ENCODE data around the gene MRPS35. TPM values are rescaled to one million over a fixed set of nuclear protein-coding genes. Genes with fewer than 3 reads are reported as not detected.
A peak's percentile ranks its signal among the peaks of the same experiment; 100 is the strongest.
"Not testable (repeated sequence)": the region's sequence is repeated elsewhere in the genome, so short reads cannot be mapped to it uniquely, and the experiment has no call there.

MRPS35 gene
- total RNA-seq, 6 experiments from 2014 or later, result 34.6 to 84.4 (median 41.1) TPM

- no peak overlapping the region for H3K4me3 ChIP-seq
- TF ChIP-seq POLR2A (IDR thresholded peaks at IDR 0.05) (no peak), CTCF (IDR thresholded peaks at IDR 0.05) (no peak)
- no peak for DNase-seq
- no peak overlapping the region for H3K27ac ChIP-seq
- H3K27me3 ChIP-seq, result no peaks in the 10 kb centered on the region
- intact Hi-C loops (cut with DNase I), result no loop called here
- no peaks in the 10 kb centered on the region for H3K9me3 ChIP-seq
- peaks cover 0 to 4% (median 0%) of the 10 kb centered on the region in 4 donors for H3K36me3 ChIP-seq
- ATAC-seq, result no peak
- WGBS (ENCODE audit: insufficient coverage, low coverage, low lambda C conversion rate, missing lambda C conversion rate), result 100% methylated on average over 3 of the region's 5 CpGs
- H3K4me1 ChIP-seq, result peaks cover 0 to 20% (median 2%) of the 10 kb centered on the region in 4 donors
Observed at GRCh38 chr12:27743601-27744000, 33.0 kb downstream of the MRPS35 start.

- H3K27me3 ChIP-seq; ATAC-seq; H3K36me3 ChIP-seq; H3K27ac ChIP-seq; H3K4me3 ChIP-seq; H3K9me3 ChIP-seq; DNase-seq; intact Hi-C loops (cut with DNase I): not testable (repeated sequence)
- 67% methylated on average over 1 of the region's 1 CpG for WGBS (ENCODE audit: insufficient coverage, low coverage, low lambda C conversion rate, missing lambda C conversion rate)
- H3K4me1 ChIP-seq, result peaks cover 0 to 21% (median 2%) of the 10 kb centered on the region in 4 donors
Observed at GRCh38 chr12:27745734-27746133, 35.1 kb downstream of the MRPS35 start.

GRCh38 chr12:27747111-27747820 lies 36.6 kb downstream of the MRPS35 start:
- intact Hi-C loops (cut with DNase I), result no loop called here
- Histone ChIP-seq H3K27me3 (no peaks in the 10 kb centered on the region), H3K4me1 (peaks cover 0 to 20% (median 2%) of the 10 kb centered on the region in 4 donors), H3K36me3 (no peaks in the 10 kb centered on the region), H3K9me3 (no peaks in the 10 kb centered on the region), H3K4me3 (no peak overlapping the region), H3K27ac (peak overlapping the region; percentile 53 to 59 (median 58))
- DNase-seq (no peak), ATAC-seq (peak; percentile 34 to 55 (median 39))
- TF ChIP-seq POLR2A (IDR thresholded peaks at IDR 0.05), result no peak
- no peak for TF ChIP-seq CTCF (IDR thresholded peaks at IDR 0.05)
- 90% methylated on average over 3 of the region's 3 CpGs for WGBS (ENCODE audit: insufficient coverage, low coverage, low lambda C conversion rate, missing lambda C conversion rate)

GRCh38 chr12:27751386-27752047 lies 40.9 kb downstream of the MRPS35 start:
- no peaks in the 10 kb centered on the region for H3K27me3 ChIP-seq
- peaks cover 0 to 5% (median 0%) of the 10 kb centered on the region in 4 donors for H3K36me3 ChIP-seq
- DNase-seq, result peak; percentile 60 to 79 (median 76)
- TF ChIP-seq CTCF (IDR thresholded peaks at IDR 0.05) (no peak), POLR2A (IDR thresholded peaks at IDR 0.05) (no peak)
- 40% methylated on average over 10 of the region's 15 CpGs for WGBS (ENCODE audit: insufficient coverage, low coverage, low lambda C conversion rate, missing lambda C conversion rate)
- no peaks in the 10 kb centered on the region for H3K9me3 ChIP-seq
- H3K27ac ChIP-seq, result peak overlapping the region in 2 of 3 donors; percentile 55 to 81
- intact Hi-C loops (cut with DNase I), result no loop called here
- peaks cover 0 to 30% (median 3%) of the 10 kb centered on the region in 4 donors for H3K4me1 ChIP-seq
- ATAC-seq, result peak; percentile 59 to 78 (median 64)
- H3K4me3 ChIP-seq, result no peak overlapping the region

- intact Hi-C loops (cut with DNase I), result no loop called here
- peaks cover 0 to 5% (median 0%) of the 10 kb centered on the region in 4 donors for H3K36me3 ChIP-seq
- H3K4me3 ChIP-seq, result no peak overlapping the region
- no peaks in the 10 kb centered on the region for H3K27me3 ChIP-seq
- WGBS (ENCODE audit: insufficient coverage, low coverage, low lambda C conversion rate, missing lambda C conversion rate), result 40% methylated on average over 3 of the region's 3 CpGs
- H3K27ac ChIP-seq, result peak overlapping the region in 2 of 3 donors; percentile 52 to 65
- ATAC-seq, result peak; percentile 91 to 97 (median 94)
- no peak for TF ChIP-seq CTCF (IDR thresholded peaks at IDR 0.05)
- no peak for TF ChIP-seq POLR2A (IDR thresholded peaks at IDR 0.05)
- H3K9me3 ChIP-seq, result no peaks in the 10 kb centered on the region
- peaks cover 0 to 15% (median 1%) of the 10 kb centered on the region in 4 donors for H3K4me1 ChIP-seq
- peak; percentile 52 to 87 (median 85) for DNase-seq
Observed at GRCh38 chr12:27754795-27755194, 44.2 kb downstream of the MRPS35 start.
